ENCODE results near the gene BCDIN3D. TPM values are rescaled to one million over a fixed set of nuclear protein-coding genes. Genes with fewer than 3 reads are reported as not detected.

BCDIN3D gene
- total RNA-seq, 4 donors from 2014 or later = 2.2 to 6.2 (median 5.5) TPM

- TF ChIP-seq CTCF (IDR thresholded peaks at IDR 0.05) (no peak), POLR2A (IDR thresholded peaks at IDR 0.05; ENCODE audit: low read depth) (no peak), EP300 (IDR thresholded peaks at IDR 0.05) (no peak), POLR2AphosphoS5 (IDR thresholded peaks at IDR 0.05) (no peak)
- Histone ChIP-seq H3K36me3 (peaks cover 0 to 20% (median 7%) of the 10 kb centered on the region in 4 donors), H3K27me3 (no peaks in the 10 kb centered on the region), H3K4me1 (peaks cover 50 to 59% (median 55%) of the 10 kb centered on the region in 4 donors), H3K9me3 (no peaks in the 10 kb centered on the region), H3K4me3 (peak overlapping the region; percentile 90 to 95 (median 92)), H3K27ac (replicated peaks in 1 of 4) (peak overlapping the region; percentile 94 to 97 (median 96))
- DNase-seq (ENCODE audit: extremely low spot score) = no peak
- intact Hi-C loops (cut with DNase I) = no loop called here
- WGBS = 63% methylated on average over 4 of the region's 6 CpGs
Observed at GRCh38 chr12:49827051-49827400, 15.9 kb downstream of the BCDIN3D start.

GRCh38 chr12:49825971-49826421 is 16.9 kb downstream of the BCDIN3D start:
- Histone ChIP-seq H3K27ac (replicated peaks in 1 of 4) (peak overlapping the region; percentile 94 to 97 (median 96)), H3K36me3 (peaks cover 0 to 22% (median 8%) of the 10 kb centered on the region in 4 donors), H3K9me3 (no peaks in the 10 kb centered on the region), H3K27me3 (no peaks in the 10 kb centered on the region), H3K4me3 (peak overlapping the region in 2 of 4 donors; percentile 10 to 95), H3K4me1 (peaks cover 61 to 69% (median 65%) of the 10 kb centered on the region in 4 donors)
- intact Hi-C loops (cut with DNase I) = no loop called here
- no peak for TF ChIP-seq EP300 (IDR thresholded peaks at IDR 0.05)
- no peak for TF ChIP-seq POLR2AphosphoS5 (IDR thresholded peaks at IDR 0.05)
- no peak for TF ChIP-seq CTCF (IDR thresholded peaks at IDR 0.05)
- TF ChIP-seq POLR2A (IDR thresholded peaks at IDR 0.05; ENCODE audit: low read depth) = no peak
- DNase-seq (ENCODE audit: extremely low spot score) = no peak
- 31% methylated on average over 4 of the region's 4 CpGs for WGBS

GRCh38 chr12:49825360-49825970 is 17.4 kb downstream of the BCDIN3D start:
- peaks cover 66 to 74% (median 70%) of the 10 kb centered on the region in 4 donors for H3K4me1 ChIP-seq

GRCh38 chr12:49824895-49825294 is 18.0 kb downstream of the BCDIN3D start:
- TF ChIP-seq EP300 (IDR thresholded peaks at IDR 0.05) (no peak), CTCF (IDR thresholded peaks at IDR 0.05) (no peak), POLR2AphosphoS5 (IDR thresholded peaks at IDR 0.05) (no peak), POLR2A (IDR thresholded peaks at IDR 0.05; ENCODE audit: low read depth) (no peak)
- peaks cover 0 to 22% (median 8%) of the 10 kb centered on the region in 4 donors for H3K36me3 ChIP-seq
- H3K27me3 ChIP-seq = no peaks in the 10 kb centered on the region
- no peak for DNase-seq (ENCODE audit: extremely low spot score)
- peak overlapping the region; percentile 94 to 97 (median 96) for H3K27ac ChIP-seq (replicated peaks in 1 of 4)
- 58% methylated on average over 4 of the region's 4 CpGs for WGBS
- no peaks in the 10 kb centered on the region for H3K9me3 ChIP-seq
- intact Hi-C loops (cut with DNase I) = no loop called here
- peak overlapping the region in 2 of 4 donors; percentile 2 to 10 for H3K4me3 ChIP-seq
- H3K4me1 ChIP-seq = peaks cover 72 to 80% (median 74%) of the 10 kb centered on the region in 4 donors

More at GRCh38 chr12:49825360-49825970, 17.4 kb downstream of the BCDIN3D start:
- no peak for DNase-seq (ENCODE audit: extremely low spot score)
- no peaks in the 10 kb centered on the region for H3K9me3 ChIP-seq
- H3K27me3 ChIP-seq = no peaks in the 10 kb centered on the region
- WGBS = 40% methylated on average over 1 of the region's 5 CpGs
- H3K27ac ChIP-seq (replicated peaks in 1 of 4) = peak overlapping the region; percentile 94 to 97 (median 96)
- intact Hi-C loops (cut with DNase I) = no loop called here
- peaks cover 0 to 22% (median 8%) of the 10 kb centered on the region in 4 donors for H3K36me3 ChIP-seq
- peak overlapping the region in 2 of 4 donors; percentile 2 to 10 for H3K4me3 ChIP-seq
- TF ChIP-seq CTCF (IDR thresholded peaks at IDR 0.05) = no peak
- no peak for TF ChIP-seq POLR2AphosphoS5 (IDR thresholded peaks at IDR 0.05)
- TF ChIP-seq EP300 (IDR thresholded peaks at IDR 0.05) = no peak
- no peak for TF ChIP-seq POLR2A (IDR thresholded peaks at IDR 0.05; ENCODE audit: low read depth)

All from esophagus muscularis mucosa (tissue), 4 donors.